Activated CD4-positive, alpha-beta memory T cell treated with anti-CD3 and anti-CD28 coated beads for 36 hours (primary cell): Measurements from ENCODE around the gene ICAM4. TPM values are rescaled to one million over a fixed set of nuclear protein-coding genes. Genes with fewer than 3 reads are reported as not detected.

ENCODE experiments used
- CTCF ChIA-PET: fragments of 350-600 bp; sonication (Branson Sonifier 250); formaldehyde crosslinking; loops from one replicate; lab custom pipeline; 2021; ENCODE audit warnings: antibody characterized with exemption, inconsistent platforms; lab: Charles Lee
- POLR2A ChIA-PET: fragments of 350-600 bp; sonication (Branson Sonifier 250); formaldehyde crosslinking; loops from one replicate; lab custom pipeline; 2021; ENCODE audit warnings: antibody characterized with exemption; lab: Charles Lee
- DNase-seq: peaks from one replicate; pipeline ENCODE4 v3.0.0-alpha.2; 2020
- H3K27ac Mint-ChIP-seq: one replicate; pipeline ENCODE4 v1.8.0; 2021; ENCODE audit warnings: mixed read lengths
- H3K27me3 Mint-ChIP-seq: one replicate; pipeline ENCODE4 v1.8.0; 2021; ENCODE audit warnings: mixed read lengths
- H3K36me3 Mint-ChIP-seq: one replicate; pipeline ENCODE4 v1.8.0; 2021; ENCODE audit warnings: mixed read lengths
- H3K4me1 Mint-ChIP-seq: one replicate; pipeline ENCODE4 v1.8.0; 2021; ENCODE audit warnings: low read depth, mixed read lengths
- H3K4me3 Mint-ChIP-seq: one replicate; pipeline ENCODE4 v1.8.0; 2021; ENCODE audit warnings: mild to moderate bottlenecking, mixed read lengths
- H3K9me3 Mint-ChIP-seq: one replicate; pipeline ENCODE4 v1.8.0; 2021; ENCODE audit warnings: mixed read lengths
- intact Hi-C: fragments of 100-400 bp; cut with micrococcal nuclease; formaldehyde crosslinking; loops from one replicate; pipeline ENCODE4 v1.15.1; 2023
- total RNA-seq, 2 experiments: library from RNA; stranded (reverse); gene quantifications; one replicate each; pipeline ENCODE4 v1.2.3, GENCODE V29; 2021

The ICAM4 gene
- total RNA-seq, 2 experiments from 2014 or later: 0.34 to 0.59 TPM

DNA sequence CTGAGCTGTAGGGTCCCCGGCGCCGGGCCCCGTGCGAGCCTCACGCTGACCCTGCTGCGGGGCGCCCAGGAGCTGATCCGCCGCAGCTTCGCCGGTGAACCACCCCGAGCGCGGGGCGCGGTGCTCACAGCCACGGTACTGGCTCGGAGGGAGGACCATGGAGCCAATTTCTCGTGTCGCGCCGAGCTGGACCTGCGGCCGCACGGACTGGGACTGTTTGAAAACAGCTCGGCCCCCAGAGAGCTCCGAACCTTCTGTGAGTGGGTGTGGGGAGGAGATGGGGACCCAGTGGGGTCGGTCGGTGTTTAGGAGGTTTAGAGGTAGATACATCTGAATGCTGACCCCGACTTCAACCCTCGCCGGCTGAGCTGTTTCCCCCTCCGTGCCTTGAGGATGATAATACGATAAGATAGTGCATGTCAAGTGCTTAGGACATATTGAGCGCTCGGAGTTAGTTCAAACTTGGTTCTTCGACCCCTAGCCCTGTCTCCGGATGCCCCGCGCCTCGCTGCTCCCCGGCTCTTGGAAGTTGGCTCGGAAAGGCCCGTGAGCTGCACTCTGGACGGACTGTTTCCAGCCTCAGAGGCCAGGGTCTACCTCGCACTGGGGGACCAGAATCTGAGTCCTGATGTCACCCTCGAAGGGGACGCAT, 4.9 kb downstream of the ICAM4 start:
- intact Hi-C loops: loop anchor here (5.0 kb wide), 1 partner anchor 276 kb away; the partner anchor contains the start of genes CDKN2D and KRI1
- no peak for DNase-seq
- ChIA-PET CTCF (interaction anchor here (0.6 to 6.5 kb wide), 8 partner anchors 21 to 281 kb away, joined by 3 to 39 read pairs (median 6); partner anchors contain the start of gene ICAM1), POLR2A (interaction anchor here (0.9 to 1.7 kb wide), 5 partner anchors 21 to 97 kb away, joined by 3 to 7 read pairs (median 4); partner anchors contain the start of genes ICAM1, RAVER1 and TYK2)
- no peak overlapping the region for H3K27ac Mint-ChIP-seq
- peak overlapping the region; percentile 68 for H3K4me3 Mint-ChIP-seq
- H3K36me3 Mint-ChIP-seq: peaks cover 2% of the 10 kb centered on the region
- H3K9me3 Mint-ChIP-seq: no peaks in the 10 kb centered on the region
- peaks cover 77% of the 10 kb centered on the region for H3K27me3 Mint-ChIP-seq
- H3K4me1 Mint-ChIP-seq: peaks cover 67% of the 10 kb centered on the region

- Mint-ChIP-seq H3K4me1 (peaks cover 61% of the 10 kb centered on the region), H3K36me3 (peaks cover 2% of the 10 kb centered on the region), H3K9me3 (no peaks in the 10 kb centered on the region), H3K27ac (no peak overlapping the region), H3K27me3 (peaks cover 76% of the 10 kb centered on the region), H3K4me3 (peak overlapping the region; percentile 68)
- intact Hi-C loops: loop anchor here (5.0 kb wide), 1 partner anchor 275 kb away; the partner anchor contains the start of genes CDKN2D and KRI1
- DNase-seq: peak; percentile 87
- ChIA-PET CTCF (interaction anchor here (0.6 to 6.5 kb wide), 7 partner anchors 22 to 136 kb away, joined by 3 to 39 read pairs (median 8); partner anchors contain the start of gene ICAM1), POLR2A (interaction anchor here (0.9 to 1.7 kb wide), 3 partner anchors 21 to 88 kb away, joined by 3 to 7 read pairs (median 6); partner anchors contain the start of genes ICAM1 and TYK2)
Observed at GRCh38 chr19:10292206-10292788, 5.5 kb downstream of the ICAM4 start.

- Mint-ChIP-seq H3K27me3 (peaks cover 70% of the 10 kb centered on the region), H3K4me3 (peak overlapping the region; percentile 68), H3K27ac (peak overlapping the region; percentile 1), H3K4me1 (peaks cover 54% of the 10 kb centered on the region), H3K36me3 (peaks cover 2% of the 10 kb centered on the region), H3K9me3 (no peaks in the 10 kb centered on the region)
- intact Hi-C loops: loop anchor here (5.0 kb wide), 1 partner anchor 274 kb away; the partner anchor contains the start of genes CDKN2D and KRI1
- DNase-seq: no peak
- ChIA-PET POLR2A (interaction anchor here (1.7 kb wide), 1 partner anchor 88 kb away, joined by 6 read pairs; the partner anchor contains the start of gene TYK2), CTCF (interaction anchor here (2.3 to 6.5 kb wide), 3 partner anchors 22 to 96 kb away, joined by 10 to 39 read pairs (median 16); partner anchors contain the start of gene ICAM1)
Observed at GRCh38 chr19:10292789-10293636, 6.3 kb downstream of the ICAM4 start.

DNA sequence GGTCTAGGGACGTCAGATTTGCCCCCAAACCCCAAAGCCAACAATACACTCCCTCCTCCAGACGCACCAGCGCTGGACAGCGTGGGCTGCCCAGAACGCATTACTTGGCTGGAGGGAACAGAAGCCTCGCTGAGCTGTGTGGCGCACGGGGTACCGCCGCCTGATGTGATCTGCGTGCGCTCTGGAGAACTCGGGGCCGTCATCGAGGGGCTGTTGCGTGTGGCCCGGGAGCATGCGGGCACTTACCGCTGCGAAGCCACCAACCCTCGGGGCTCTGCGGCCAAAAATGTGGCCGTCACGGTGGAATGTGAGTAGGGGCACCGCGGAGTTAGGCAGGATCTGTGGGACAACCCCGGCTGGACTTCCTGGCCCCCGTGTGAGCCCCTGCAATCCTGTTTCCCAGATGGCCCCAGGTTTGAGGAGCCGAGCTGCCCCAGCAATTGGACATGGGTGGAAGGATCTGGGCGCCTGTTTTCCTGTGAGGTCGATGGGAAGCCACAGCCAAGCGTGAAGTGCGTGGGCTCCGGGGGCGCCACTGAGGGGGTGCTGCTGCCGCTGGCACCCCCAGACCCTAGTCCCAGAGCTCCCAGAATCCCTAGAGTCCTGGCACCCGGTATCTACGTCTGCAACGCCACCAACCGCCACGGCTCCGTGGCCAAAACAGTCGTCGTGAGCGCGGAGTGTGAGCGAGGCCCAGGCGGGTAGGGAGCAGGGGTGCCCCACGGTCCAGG, 7.0 kb downstream of the ICAM4 start:
- no peaks in the 10 kb centered on the region for H3K9me3 Mint-ChIP-seq
- no peak for DNase-seq
- intact Hi-C loops: loop anchor here (5.0 kb wide), 1 partner anchor 273 kb away; the partner anchor contains the start of genes CDKN2D and KRI1
- H3K27ac Mint-ChIP-seq: no peak overlapping the region
- H3K27me3 Mint-ChIP-seq: peaks cover 63% of the 10 kb centered on the region
- ChIA-PET CTCF (no interaction called here), POLR2A (no interaction called here)
- H3K36me3 Mint-ChIP-seq: peaks cover 2% of the 10 kb centered on the region
- H3K4me1 Mint-ChIP-seq: peaks cover 49% of the 10 kb centered on the region
- H3K4me3 Mint-ChIP-seq: no peak overlapping the region

DNA sequence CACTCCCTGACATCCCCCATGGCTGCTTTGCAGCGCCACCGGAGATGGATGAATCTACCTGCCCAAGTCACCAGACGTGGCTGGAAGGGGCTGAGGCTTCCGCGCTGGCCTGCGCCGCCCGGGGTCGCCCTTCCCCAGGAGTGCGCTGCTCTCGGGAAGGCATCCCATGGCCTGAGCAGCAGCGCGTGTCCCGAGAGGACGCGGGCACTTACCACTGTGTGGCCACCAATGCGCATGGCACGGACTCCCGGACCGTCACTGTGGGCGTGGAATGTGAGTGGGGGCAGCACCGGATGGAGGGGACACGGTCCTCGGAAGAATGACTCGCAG, 7.6 kb downstream of the ICAM4 start:
- H3K27ac Mint-ChIP-seq: no peak overlapping the region
- POLR2A ChIA-PET: no interaction called here
- peak; percentile 43 for DNase-seq
- no peak overlapping the region for H3K4me3 Mint-ChIP-seq
- intact Hi-C loops: loop anchor here (5.0 kb wide), 1 partner anchor 273 kb away; the partner anchor contains the start of genes CDKN2D and KRI1
- H3K9me3 Mint-ChIP-seq: no peaks in the 10 kb centered on the region
- CTCF ChIA-PET: no interaction called here
- H3K36me3 Mint-ChIP-seq: peaks cover 2% of the 10 kb centered on the region
- peaks cover 45% of the 10 kb centered on the region for H3K4me1 Mint-ChIP-seq
- peaks cover 58% of the 10 kb centered on the region for H3K27me3 Mint-ChIP-seq

DNA sequence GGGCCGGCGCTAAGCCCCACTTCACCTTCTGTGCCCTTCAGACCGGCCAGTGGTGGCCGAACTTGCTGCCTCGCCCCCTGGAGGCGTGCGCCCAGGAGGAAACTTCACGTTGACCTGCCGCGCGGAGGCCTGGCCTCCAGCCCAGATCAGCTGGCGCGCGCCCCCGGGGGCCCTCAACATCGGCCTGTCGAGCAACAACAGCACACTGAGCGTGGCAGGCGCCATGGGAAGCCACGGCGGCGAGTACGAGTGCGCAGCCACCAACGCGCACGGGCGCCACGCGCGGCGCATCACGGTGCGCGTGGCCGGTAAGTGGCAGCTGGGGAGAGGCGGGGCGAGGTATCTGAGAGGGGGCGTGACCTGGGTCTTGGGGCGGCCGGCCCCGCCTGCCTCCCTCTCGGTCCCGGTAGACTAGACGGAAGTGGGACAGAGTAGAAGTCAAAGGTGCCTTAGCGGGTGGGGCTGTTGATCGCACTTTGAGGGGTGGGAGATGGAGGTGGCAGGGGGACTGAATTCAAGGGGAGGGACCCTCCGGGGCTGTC, 8.6 kb downstream of the ICAM4 start:
- H3K27ac Mint-ChIP-seq: no peak overlapping the region

GRCh38 chr19:10295847-10296591, 9.3 kb downstream of the ICAM4 start:
- Mint-ChIP-seq H3K36me3 (peaks cover 2% of the 10 kb centered on the region), H3K9me3 (no peaks in the 10 kb centered on the region), H3K4me1 (peaks cover 34% of the 10 kb centered on the region), H3K27ac (no peak overlapping the region), H3K27me3 (peaks cover 47% of the 10 kb centered on the region), H3K4me3 (peak overlapping the region; percentile 70)
- DNase-seq: no peak
- CTCF ChIA-PET: interaction anchor here (1.0 to 1.6 kb wide), 3 partner anchors 10 to 92 kb away, joined by 3 to 7 read pairs (median 6); partner anchors contain the start of gene ICAM4
- POLR2A ChIA-PET: interaction anchor here (0.5 kb wide), 1 partner anchor 22 kb away, joined by 6 read pairs; no protein-coding TSS in a partner anchor
- intact Hi-C loops: no loop called here

More for the DNA sequence above, 8.6 kb downstream of the ICAM4 start:
- Mint-ChIP-seq H3K4me1 (peaks cover 39% of the 10 kb centered on the region), H3K36me3 (peaks cover 2% of the 10 kb centered on the region), H3K4me3 (peak overlapping the region; percentile 70), H3K9me3 (no peaks in the 10 kb centered on the region), H3K27me3 (peaks cover 53% of the 10 kb centered on the region)
- CTCF ChIA-PET: interaction anchor here (0.6 to 1.6 kb wide), 5 partner anchors 9 to 135 kb away, joined by 3 to 7 read pairs (median 3); partner anchors contain the start of gene ICAM4
- intact Hi-C loops: no loop called here
- POLR2A ChIA-PET: interaction anchor here (0.5 kb wide), 1 partner anchor 21 kb away, joined by 6 read pairs; no protein-coding TSS in a partner anchor
- peak; percentile 72 for DNase-seq

- H3K27ac Mint-ChIP-seq: no peak overlapping the region
- intact Hi-C loops: no loop called here
- ChIA-PET POLR2A (no interaction called here), CTCF (interaction anchor here (1.2 kb wide), 1 partner anchor 12 kb away, joined by 5 read pairs; no protein-coding TSS in a partner anchor)
- peaks cover 14% of the 10 kb centered on the region for H3K4me1 Mint-ChIP-seq
- H3K9me3 Mint-ChIP-seq: no peaks in the 10 kb centered on the region
- DNase-seq: no peak
- H3K4me3 Mint-ChIP-seq: no peak overlapping the region
- H3K27me3 Mint-ChIP-seq: peaks cover 13% of the 10 kb centered on the region
- no peaks in the 10 kb centered on the region for H3K36me3 Mint-ChIP-seq
Observed at GRCh38 chr19:10299545-10300458, 13.0 kb downstream of the ICAM4 start.

DNA sequence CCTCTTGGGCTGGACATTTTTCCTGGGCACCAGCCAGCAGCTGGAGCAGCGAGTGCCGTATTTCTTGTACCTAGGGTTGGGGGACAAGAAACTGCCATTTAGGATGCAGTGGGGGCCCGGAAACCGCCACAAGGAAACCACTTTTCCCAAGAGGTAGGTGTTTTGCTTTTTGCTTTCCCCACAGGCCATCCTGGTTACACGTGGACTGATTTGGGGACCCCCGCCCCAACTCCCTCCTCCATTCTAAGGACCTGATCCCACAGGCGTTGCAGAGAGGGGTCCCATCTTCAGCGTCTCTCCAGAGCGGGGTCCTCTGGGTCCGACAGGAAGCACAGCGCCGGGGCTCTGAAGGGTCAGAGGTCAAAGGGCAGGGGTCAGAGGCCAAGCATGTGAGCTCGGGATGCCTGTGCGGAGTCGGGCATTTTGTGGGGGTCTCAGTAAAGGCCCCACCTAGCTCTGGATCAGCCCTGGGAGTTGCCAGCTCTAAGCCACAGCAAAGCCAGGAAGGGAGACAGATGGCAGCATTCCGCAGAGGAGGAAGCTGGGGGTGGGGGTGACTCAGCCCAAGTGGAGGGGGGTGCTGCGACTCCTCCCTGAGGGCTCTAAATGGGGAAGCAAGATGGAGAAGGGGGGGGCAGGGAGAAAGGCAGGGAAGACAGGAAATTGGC, 18.5 kb downstream of the ICAM4 start:
- CTCF ChIA-PET: interaction anchor here (0.6 to 1.3 kb wide), 3 partner anchors 46 to 173 kb away, joined by 3 to 5 read pairs (median 4); no protein-coding TSS in a partner anchor
- no peak overlapping the region for H3K4me3 Mint-ChIP-seq
- H3K27me3 Mint-ChIP-seq: no peaks in the 10 kb centered on the region
- POLR2A ChIA-PET: interaction anchor here (1.3 kb wide), 1 partner anchor 19 kb away, joined by 4 read pairs; no protein-coding TSS in a partner anchor
- H3K9me3 Mint-ChIP-seq: no peaks in the 10 kb centered on the region
- H3K36me3 Mint-ChIP-seq: no peaks in the 10 kb centered on the region
- no peak for DNase-seq
- intact Hi-C loops: no loop called here
- H3K4me1 Mint-ChIP-seq: peaks cover 7% of the 10 kb centered on the region
- no peak overlapping the region for H3K27ac Mint-ChIP-seq
